NOMO-1 treated with DMSO at 0.1 percent for 48 hours (cell line): ENCODE measurements around the gene DNER.

Source experiments
- DNase-seq: peaks from one replicate; lab custom pipeline; 2025; ENCODE audit not compliant: unreplicated experiment; lab: John Stamatoyannopoulos, UW

The DNER gene

DNA sequence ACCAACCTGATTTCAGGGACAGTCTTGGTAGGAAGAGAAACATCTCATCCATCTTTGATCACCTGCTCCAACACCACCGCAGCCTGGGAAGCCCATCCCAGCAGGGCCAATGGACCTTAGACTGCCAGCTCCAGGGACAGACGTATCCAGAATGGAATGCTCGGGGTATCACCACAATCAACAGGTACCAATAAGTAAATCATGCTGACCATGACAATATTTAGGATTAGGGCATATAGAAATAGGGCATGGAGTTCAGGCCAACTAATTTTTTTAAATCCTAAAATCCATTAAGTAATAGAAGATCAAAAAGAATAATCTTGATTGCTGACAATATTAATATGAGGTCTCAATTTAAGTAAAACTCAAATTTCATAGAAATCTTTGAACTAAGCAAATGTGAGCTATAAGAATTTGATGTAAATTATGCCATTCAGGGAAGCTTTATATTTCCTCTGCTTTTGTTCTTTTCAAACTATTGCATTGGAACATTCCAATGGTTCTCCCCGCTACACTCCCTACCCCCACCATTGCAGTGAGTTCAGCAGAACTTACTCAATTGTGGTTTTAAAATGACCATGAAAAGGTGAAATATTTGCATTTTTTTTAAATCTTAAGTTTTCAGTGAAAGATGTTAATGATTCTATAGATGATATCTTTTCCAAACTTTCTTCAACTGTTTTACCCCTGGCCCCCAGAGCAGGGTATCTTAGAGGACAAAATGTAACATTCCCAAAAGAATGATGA lies 138.6 kb downstream of the DNER start:
- DNase-seq = no peak

DNA sequence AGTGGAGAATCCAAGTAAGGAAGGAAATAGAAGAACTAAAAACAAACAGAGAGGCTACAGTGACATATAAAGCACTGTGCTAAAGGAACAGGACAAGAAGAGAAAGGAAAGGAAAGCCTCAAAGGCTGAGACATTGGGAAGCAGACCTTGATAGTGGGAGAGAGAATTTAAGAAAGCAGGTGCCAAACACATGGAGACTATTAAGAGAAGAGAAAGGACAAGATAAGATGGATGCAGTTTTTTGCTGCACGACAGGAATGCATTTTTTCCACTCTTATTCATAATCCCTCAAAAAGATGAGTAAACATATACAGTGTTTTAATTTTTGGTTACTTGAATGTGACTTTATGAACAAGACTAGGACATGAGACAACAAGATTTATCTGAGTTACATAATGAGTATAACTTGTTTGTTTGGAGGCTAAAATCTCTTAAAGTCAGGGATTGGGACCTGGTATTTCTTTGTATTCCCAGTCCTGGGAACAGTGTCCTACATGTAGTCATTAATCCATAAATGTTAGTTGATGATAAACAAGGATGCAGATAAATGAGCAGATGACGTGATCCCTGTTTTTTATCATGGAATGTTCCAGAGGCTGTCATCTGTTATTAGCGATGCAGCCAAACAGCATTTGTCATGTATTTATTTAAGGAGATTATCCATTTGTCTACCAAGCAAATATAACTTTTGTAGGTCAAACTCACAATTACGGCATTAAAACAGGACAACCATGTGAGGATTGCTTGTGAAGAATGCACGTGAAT lies 141.7 kb downstream of the DNER start:
- DNase-seq = no peak

DNA sequence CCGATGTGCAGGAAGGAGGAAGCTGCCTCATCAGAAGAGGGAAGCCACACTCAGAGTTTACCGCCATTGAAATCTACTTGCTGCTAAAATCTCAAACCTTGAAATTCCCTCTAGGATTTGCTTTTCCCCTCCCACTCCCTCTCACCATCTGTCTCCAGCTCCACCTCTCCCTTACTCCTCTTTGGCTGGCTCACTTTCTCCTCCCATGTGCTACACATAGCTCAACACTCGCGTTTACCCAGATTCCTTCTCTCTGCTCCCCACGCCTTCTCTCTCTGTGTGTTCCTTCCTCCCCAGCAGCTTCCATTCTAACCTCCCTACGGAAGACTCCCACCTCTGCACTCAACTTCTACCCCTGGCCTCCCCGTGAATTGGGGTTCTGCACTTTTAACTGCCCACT lies 143.1 kb downstream of the DNER start:
- DNase-seq = no peak

DNA sequence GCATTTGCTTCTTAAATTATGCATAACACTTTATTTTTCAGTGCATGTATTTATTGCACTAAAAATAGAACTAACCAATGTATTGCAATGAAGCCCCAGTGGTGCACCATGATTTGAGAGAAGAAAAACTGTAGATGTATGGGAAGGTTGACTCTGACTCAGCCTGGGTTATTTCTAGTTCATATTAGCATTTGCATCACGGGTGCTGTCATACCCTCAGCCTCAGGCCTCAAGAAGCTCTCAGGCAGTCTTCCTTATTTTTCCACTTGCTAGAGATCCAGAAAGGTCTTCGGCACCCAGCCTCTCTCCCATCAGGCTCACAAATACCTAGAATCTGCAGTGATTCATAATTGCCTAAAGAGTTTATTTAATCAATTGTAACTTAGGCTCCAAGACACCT lies 148.0 kb downstream of the DNER start:
- no peak for DNase-seq

DNA sequence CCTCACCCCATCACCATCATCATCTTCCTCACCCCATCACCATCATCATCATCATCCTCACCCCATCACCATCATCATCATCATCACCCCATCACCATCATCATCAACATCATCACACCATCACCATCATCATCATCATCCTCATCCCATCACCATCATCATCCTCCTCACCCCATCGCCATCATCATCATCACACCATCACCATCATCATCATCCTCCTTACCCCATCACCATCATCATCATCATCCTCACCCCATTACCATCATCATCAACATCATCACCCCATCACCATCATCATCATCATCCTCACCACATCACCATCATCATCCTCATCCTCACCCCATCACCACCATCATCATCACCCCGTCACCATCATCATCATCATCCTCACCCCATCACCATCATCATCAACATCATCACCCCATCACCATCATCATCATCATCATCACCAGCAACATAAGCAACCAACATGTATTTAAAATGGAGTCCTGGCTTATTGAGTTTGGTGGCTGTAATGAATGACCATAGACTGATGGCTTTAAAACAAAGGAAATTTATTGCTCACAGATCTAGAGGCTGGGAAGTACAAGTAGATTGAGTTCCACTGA lies 150.0 kb downstream of the DNER start:
- DNase-seq = no peak

DNA sequence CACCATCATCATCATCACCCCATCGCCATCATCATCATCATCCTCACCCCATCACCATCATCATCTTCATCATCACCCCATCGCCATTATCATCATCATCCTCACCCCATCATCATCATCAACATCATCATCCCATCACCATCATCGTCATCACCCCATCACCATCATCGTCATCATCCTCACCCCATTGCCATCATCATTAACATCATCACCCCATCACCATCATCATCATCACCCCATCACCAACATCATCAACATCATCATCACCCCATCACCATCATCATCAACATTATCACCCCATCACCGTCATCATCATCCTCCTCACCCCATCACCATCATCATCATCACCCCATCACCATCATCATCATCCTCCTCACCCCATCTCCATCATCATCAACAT lies 151.0 kb downstream of the DNER start:
- DNase-seq = no peak

DNA sequence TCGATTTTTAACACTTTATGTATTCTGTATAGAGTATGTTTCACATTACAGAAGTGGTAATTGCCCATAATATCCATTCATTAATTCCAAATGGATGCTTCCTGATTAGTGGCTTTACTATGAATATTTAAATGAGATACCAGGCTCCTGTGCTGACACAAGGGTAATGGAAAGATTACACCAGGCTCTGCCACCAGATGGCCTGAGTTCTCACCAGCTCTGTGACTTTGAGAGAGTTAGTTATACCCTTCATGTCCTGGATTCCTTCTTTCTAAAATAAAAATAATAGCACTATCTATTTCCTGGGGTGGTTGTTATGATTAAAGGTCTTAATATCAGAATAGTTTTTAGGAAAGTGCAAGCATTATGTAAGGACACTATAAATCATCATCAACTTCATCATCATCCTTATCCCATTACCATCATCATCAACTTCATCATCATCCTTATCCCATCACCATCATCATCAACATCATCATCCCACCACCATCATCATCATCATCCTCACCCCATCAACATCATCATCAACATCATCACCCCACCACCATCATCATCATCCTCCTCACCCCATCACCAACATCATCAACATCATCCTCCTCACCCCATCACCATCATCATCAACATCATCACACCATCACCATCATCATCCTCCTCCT lies 151.8 kb downstream of the DNER start:
- DNase-seq = no peak

DNA sequence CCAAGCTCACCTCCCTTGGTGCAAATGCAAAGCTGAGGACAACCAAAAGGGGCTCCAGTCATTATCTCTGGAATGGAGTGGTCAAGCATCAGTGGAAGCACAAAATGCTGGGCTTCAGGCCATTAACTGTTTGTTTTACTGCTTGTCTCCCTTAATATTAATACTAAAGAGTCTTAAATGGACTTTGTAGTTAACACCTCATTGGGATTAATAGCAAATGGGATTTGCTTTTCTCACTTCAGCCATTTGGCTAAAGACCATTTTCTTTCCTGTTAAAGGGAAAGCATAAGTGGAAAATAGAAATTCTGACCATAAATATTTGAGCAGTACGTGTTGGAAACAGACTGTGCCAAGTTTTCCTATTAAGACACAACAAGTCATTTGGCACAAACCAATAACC lies 154.4 kb downstream of the DNER start:
- DNase-seq = no peak

DNA sequence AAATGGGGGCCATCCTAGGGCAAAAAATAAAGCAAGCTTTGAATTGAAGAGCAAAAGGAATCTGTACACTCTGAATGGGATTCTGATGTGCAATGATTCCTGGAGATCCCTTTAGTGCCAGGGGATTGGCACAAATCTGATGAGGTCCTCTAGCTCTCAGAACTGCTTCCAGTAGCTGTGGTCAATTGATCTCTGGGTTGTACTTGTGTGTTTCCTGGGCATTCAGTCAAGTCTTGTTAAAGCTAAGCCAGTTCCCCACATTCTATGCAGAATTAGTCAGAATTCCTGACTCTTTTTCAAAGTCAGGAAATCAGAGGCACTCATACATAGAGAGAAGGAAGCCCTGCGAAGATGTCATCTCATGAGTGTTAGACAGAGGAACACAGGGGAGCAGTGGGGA lies 161.3 kb downstream of the DNER start:
- DNase-seq = no peak

DNA sequence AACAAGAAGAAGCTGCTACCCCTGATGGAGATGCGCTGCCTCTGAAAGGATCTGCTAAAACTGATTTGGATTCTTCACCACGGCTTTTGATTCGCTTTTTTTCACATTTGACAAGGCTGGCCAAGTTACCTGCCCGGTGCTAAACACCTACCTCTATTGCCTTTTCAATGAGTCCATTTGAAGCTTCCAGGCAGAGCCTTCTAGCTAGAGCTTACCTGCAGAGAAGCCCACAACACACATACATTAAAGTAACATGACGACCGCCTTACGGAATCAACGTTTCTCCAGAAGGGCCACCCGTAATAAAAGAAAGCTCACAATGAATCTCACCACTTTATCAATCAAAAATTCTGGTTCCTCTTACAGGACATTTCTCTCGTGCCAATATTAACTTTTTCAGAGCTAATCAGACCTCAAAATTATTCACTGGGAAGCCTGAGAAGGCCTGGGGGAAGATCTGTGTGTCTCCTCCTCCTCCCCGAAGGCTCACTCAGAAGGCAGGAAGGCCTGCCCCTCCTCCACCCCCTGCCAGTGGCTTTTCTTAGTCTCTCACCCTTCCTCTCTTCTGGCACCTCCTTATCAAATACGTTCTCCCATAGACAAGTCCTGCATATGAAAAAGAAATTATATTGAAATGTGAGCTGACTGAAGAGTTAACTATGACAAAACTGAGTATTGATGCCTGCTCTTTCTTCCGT lies 171.0 kb downstream of the DNER start:
- DNase-seq = no peak

DNA sequence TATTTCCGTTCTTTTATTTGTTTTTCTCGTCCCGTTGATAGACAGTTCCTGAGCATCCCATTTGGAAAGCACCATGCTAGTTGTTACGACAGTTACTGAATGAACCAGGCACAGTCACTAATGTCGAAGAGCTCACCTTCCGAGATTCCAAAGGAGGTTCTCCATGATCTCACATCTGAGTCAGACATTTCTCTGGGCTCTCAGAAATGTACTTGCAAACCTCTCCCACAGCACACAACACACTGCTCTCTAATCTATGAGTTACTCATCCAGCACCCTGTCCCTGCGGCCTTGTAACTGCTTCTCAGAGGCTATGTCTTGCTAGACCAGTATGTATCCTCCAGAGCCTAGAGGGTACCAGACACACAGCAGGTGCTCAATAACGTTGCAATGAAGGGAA lies 174.7 kb downstream of the DNER start:
- no peak for DNase-seq

DNA sequence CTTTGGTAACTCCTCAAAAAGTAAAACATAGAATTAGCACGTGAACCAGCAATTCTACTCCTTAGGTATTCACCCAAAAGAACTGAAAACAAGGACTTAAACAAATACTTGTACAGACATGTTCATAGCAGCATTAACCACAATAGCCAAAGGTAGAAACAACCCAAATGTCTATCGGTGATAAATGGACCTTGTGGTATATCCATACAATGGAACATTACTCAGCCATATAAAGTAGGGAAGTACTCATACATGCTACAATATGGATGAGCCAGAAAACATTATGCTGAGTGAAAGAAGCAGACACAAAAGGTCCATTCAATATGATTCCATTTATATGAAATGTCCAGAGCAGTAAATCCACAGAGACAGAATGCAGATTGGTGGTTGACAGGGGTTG lies 182.8 kb downstream of the DNER start:
- no peak for DNase-seq

DNA sequence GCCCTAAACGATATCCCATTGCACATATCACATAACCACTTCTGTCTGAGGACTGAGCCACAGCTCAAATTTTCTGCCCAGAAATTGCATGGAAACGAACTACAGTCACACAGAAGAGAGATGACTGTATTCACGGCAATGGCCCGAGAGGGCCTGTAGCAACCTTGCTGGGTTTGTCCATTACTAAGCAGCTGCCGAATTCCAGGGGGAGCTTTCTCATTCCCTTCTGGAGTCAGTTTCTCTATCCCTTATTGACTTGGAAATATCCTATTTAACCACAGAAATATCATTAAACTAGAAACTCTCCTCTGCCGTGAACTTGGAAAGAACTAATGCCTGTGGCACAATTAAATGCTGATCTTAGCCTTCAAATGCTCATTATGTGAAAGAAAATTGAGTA lies 183.9 kb downstream of the DNER start:
- DNase-seq = no peak

DNA sequence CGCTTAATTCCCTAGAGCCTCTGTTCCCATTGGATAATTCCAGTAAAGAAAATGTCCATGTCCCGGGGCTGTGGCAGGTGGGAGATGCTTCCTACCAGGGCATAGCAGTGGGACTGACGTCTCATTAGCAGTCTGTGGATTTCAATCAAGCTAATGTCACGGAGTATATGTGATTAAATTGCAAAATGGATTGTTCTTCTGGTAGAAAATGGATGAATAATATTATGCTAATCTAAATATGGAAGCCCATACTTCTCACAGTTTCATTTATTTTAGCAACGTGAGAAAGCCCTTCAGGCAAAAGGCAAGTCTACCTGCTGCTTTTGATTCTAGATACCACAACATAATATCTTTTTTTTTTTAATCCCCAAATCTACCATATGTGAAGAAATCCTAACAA lies 185.5 kb downstream of the DNER start:
- no peak for DNase-seq

DNA sequence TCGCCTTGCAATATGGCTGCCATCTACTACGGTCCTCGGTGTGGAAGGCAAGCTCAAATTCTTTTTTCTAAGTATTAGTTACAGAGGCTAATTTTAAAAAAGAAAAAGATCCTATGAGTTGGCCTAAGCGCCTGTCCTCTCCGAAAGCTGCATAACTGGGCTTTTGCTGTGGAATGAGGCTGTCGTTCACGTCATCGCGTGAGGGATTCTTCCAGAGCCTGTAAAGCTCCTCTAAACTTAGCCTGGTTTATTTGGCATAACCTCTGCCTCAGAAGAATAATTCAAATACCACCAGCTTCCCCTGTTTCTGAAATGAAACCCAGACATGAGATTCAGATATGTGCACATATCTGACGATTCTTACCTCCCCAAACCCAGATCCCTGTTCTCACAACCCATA lies 187.4 kb downstream of the DNER start:
- no peak for DNase-seq

DNA sequence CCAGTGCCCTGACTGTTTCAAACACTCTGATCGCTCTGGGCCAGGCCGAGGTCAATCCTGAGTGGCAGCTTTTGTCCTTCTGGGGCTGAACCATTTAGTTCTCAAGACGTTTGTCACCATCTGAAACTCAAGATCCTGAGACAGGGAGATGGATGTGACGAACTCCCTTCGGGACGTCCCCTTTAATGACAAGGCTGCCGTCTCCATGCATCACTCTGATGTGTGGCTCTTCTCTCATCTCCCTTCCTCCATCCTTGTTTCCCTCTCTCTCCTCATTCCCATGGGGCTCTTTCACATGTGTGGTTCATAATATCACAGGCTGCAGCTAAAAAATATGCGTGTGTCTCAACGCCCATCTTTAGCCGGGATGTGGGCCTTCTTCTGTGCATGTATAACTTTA lies 189.6 kb downstream of the DNER start:
- DNase-seq = no peak

DNA sequence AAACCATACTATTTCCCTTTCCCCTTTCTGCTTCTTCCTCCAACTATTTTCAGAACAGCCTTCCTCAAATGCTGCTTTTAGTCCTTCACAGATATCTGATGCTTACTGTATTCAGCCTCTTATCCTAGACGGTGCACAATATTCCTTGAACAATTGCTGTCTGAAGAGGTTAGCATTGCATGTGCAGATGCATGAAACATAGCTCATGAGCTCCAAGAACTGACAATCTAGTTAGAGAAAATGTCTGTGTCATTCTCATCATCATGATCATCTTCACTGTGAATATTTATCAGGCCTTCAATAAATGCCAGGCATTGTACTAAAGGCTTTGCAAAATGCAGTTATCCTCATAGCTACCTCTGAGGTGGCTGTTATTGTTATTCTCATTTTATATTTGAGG lies 190.7 kb downstream of the DNER start:
- no peak for DNase-seq

DNA sequence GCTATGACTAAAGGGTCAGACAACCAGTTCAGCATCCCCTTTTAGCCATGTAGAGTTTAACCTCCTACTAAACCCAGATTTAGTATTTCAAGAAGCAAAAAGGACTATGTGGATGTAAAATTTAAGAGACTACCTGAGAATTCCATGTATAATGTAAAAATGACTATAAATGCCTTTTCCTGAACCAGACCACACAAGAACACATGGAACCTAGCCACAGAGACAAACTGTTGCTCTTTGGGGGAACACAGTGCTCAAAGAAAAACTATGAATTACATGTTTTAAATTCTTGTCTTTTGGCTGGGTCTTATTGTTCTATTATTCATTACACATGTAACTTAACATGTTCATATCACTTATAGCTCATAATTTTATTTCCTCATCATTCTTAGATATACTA lies 192.8 kb downstream of the DNER start:
- no peak for DNase-seq

DNA sequence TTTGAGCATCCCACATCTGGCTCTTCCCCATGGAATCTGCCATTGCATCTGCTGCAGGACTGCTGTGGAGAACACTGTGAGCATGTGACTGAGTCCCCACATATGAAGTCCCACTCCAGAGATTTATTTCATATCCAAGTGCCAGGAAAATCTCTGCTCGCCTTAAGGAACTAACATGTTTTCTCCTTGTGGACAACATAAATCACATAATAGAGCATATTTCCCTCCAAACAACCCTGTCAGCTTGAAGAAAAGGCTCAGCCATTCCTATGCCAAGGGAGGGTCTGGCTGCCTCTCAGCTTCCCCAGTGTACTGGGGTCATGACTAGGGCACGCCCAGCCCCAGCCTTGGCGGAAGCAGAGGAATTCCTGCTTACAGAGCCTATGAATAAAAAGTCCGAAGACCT lies 193.7 kb downstream of the DNER start:
- no peak for DNase-seq

DNA sequence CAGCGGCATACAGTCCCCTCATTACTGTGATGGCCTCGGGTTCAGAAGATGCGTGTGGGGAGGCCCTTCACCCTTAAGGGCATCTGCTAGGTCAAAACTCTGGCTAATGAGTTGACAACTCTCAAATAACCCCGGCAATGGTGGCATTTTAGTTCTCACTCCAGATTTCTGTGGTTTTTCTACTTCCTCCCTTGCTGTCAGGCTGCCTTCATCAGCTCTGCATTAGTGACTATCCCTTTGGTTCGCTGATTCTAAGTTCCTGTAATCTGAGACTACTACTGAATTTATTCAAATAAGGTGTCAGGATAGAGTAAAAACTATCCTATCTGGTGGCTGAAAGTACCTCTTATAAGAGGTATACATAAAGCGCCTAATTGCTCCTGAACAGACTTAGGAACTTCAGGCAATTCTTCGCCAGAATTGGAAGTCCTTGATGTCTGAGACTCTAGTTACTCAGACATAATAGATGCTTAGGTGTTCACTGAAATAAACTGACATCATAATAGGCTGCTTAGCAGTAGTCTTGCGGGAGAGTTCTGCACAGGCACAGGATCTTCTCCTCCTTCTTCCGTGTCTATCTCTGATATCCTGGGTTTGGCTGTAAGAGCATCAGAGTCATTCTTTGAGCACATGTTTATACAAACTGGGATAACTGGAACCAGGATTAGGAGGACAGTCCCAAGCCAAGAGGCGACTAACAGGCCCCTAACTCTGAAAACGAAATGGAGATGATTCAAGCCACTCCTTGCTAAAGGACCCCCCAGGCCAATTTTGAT lies 194.5 kb downstream of the DNER start:
- peak; percentile 33 for DNase-seq
